Fibroblast of mammary gland (primary cell): ENCODE measurements around the gene GOLPH3L.
A peak's percentile ranks its signal among the peaks of the same experiment; 100 is the strongest.

Source experiments
- DNase-seq: peaks from one replicate; pipeline ENCODE4 v3.0.0-alpha.2; 2010; ENCODE audit warnings: low read depth
- H3K4me3 ChIP-seq: 2 replicates; pipeline ENCODE4 v1.5.1; 2011; ENCODE audit warnings: low read depth, mild to moderate bottlenecking, low read length, moderate library complexity; ENCODE audit not compliant: control insufficient read depth
- TF ChIP-seq, protein P1 (sequence below): conservative IDR thresholded peaks from 2 replicates; pipeline ENCODE4 v1.5.1; 2011; ENCODE audit warnings: low read depth, low read length, inconsistent platforms; ENCODE audit not compliant: control insufficient read depth, insufficient read depth

The GOLPH3L gene

DNA sequence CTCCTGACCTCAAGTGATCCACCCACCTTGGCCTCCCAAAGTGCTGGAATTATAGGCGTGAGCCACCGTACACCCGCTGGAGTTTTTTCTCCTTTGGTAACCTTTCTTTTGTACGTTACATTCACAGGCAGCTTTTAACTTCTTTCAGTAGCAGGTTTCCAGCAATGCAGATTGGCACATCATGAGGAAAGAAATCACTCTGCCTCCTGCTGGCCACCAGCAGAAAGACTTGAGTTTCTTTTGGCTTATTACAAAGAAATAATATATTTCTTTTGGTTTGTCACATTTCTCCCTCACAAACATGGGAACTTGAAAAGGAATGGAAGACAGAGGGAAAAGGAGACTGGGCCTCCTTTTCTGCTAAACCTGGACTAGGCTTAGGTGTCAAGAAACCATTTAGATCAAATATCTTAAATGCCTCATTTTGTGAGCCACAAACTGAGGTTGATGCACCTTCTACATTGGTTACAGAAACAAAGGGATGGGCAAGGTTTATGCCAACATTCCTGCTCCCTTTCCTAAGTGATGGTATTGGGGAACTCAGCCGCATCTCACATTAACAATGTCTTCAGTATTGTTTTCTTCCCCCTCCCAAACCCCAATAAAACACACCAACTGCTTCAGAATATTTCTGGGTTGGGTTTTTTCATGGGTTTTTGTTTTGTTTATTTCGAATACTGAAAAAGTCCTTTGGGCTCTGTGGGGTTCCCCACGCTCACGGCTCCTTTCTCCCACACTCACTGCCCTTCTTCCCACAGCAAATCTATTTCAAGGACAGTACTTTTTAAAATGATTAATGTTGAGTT lies 75.3 kb downstream of the GOLPH3L start:
- TF ChIP-seq, protein P1, sequence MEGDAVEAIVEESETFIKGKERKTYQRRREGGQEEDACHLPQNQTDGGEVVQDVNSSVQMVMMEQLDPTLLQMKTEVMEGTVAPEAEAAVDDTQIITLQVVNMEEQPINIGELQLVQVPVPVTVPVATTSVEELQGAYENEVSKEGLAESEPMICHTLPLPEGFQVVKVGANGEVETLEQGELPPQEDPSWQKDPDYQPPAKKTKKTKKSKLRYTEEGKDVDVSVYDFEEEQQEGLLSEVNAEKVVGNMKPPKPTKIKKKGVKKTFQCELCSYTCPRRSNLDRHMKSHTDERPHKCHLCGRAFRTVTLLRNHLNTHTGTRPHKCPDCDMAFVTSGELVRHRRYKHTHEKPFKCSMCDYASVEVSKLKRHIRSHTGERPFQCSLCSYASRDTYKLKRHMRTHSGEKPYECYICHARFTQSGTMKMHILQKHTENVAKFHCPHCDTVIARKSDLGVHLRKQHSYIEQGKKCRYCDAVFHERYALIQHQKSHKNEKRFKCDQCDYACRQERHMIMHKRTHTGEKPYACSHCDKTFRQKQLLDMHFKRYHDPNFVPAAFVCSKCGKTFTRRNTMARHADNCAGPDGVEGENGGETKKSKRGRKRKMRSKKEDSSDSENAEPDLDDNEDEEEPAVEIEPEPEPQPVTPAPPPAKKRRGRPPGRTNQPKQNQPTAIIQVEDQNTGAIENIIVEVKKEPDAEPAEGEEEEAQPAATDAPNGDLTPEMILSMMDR, result peak; percentile 73
- no peak overlapping the region for H3K4me3 ChIP-seq
- DNase-seq, result peak; percentile 84

DNA sequence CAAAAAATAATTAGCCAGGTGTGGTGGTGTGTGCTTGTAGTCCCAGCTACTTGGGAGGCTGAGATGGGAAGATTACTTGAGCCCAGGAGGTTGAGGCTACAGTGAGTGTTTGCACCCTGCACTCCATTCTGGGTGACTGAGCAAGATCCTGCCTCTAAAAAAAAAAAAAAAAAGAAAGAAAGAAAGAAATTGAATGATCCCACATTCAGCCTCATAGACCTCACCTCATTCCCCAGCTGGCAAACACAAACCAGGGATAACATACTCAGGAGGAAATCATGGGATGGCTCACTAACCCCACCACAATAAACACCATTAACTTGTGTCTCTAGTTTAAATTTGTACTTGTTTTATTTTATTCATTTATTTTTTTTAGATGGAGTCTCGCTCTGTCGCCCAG lies 76.0 kb downstream of the GOLPH3L start:
- no peak for DNase-seq
- H3K4me3 ChIP-seq, result no peak overlapping the region
- TF ChIP-seq, protein P1, result no peak

DNA sequence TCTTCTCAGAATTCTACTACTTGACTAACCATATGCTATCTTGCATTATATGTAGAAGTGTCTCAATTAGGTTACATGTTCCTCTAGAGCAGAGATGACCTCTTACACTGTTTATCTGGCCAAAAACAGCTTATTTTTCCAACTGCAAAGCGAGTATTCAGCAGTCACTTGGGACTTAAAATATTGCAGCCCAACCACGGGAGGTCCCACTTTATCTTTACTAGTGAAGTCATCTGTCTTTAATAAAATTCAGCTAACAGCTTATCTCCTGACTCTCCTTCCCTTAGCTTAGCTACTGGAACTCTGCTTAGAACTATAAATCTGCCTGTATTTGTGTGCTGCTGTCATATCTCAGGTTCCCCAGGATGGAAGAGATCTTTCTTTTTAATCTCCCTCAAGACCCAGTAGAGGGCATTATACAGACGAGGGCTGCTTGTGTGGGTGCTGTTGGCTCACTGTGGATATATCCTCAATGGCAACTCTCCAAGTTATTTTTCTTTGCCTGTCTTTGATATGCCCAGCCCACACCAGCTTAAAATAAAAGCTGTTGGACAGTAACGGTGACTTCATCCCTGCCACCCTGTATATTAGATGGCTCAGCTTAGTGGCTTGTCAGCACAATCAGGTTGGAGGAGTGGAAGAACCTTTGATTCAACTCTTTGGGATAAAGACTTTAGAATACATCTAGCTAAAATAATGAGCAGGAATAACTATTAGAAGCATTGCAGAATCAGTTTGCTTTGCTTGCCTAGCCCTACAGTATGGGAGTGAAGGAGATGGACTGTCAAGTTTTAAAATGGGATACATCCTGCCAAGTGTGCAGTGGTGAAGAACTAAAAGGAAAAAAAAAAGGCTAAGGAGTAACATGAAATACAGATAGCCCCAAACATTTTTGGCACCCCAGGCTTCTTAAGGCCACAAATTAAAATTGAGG lies 77.1 kb downstream of the GOLPH3L start:
- DNase-seq, result peak; percentile 90
- TF ChIP-seq, protein P1, result peak; percentile 48

DNA sequence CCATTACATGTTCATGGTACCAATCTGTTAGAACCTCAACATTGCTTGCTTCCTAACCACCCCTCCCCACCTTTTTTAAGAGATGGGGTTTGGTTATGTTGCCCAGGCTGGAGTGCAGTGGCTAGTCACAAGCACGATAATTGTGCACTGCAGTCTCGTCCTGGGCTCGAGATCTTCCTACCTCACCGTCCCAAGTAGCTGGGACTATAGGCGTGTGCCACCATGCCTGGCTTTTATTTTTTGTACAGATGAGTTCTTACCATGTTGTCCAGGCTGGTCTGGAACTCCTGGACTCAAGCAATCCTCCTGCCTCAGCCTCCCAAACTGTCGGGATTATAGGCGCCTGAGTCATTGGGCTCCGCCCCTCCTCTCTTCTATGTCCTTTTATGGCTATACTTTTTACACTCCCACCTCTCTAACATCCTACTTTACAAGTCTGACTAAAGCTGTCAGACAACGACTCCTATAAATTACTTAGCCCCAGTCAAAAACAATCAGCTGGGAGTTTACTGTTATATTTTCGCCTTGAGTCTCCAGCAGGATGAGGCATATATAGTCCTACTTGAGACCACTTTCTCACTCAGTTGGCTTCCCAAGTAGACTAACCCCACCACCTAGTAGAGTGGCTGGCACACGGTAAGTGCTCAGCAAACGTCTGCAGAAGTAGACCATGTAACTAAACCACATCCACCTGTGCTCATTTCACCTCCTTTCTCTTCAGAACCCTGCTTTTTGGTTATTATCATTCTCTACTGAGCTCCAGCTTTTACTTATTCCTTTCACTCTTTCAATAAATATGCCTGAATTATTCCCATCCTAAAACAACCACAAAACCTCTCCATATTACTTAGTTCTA lies 81.4 kb downstream of the GOLPH3L start:
- TF ChIP-seq, protein P1, result no peak
- DNase-seq, result no peak
- no peak overlapping the region for H3K4me3 ChIP-seq

More for the DNA sequence above, 77.1 kb downstream of the GOLPH3L start:
- H3K4me3 ChIP-seq, result no peak overlapping the region

DNA sequence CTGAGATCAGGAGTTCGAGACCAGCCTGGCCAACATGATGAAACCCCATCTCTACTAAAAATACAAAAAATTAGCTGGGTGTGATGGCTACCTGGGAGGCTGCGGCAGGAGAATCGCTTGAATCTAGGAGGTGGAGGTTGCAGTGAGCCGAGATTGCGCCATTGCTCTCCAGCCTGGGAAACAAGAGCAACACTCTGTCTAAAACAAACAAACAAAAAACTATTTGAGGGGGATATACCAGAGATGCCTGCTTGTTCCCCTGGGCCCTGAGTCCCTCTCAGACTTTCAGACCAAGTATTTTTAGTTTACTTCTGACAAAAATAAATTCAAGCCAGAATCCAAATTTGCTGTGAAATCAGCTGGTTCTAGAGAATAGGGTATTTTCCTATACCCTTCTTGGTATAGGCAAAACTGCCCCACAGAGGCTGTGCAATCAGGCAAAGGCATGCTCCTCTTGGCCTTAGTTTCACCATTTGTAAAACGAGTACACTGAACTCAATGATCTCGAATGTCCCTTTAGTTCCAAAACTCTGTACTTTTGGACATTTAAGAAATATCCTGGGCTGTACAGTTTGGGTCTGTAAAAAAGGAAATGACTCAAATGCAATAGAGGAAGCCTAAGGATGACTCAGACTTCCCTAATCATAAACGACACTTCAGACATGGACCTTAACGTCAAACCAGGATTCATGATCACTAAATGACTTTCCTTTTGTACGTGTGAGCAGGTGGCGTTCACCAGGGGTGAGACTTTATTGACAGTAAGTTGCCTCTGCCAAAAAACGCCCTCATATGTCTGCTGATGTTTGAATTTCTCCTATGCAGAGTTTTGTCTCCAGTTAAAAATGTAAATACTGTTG lies 83.7 kb downstream of the GOLPH3L start:
- TF ChIP-seq, protein P1, result no peak
- DNase-seq, result peak; percentile 99
- H3K4me3 ChIP-seq, result peak overlapping the region; percentile 6
